GM21360 (cell line): ENCODE measurements around the gene MYO3B.
"Not testable (repeated sequence)": the region's sequence is repeated elsewhere in the genome, so short reads cannot be mapped to it uniquely, and the experiment has no call there.

Experiments used
- ATAC-seq: cut with Tn5 transposase; IDR thresholded peaks from one replicate; pipeline ENCODE4 v1.9.1; 2021; ENCODE audit warnings: mild to moderate bottlenecking, moderate library complexity; ENCODE audit not compliant: unreplicated experiment

The MYO3B gene

GRCh38 chr2:170208967-170209366 is 31.0 kb downstream of the MYO3B start:
- no peak for ATAC-seq

DNA sequence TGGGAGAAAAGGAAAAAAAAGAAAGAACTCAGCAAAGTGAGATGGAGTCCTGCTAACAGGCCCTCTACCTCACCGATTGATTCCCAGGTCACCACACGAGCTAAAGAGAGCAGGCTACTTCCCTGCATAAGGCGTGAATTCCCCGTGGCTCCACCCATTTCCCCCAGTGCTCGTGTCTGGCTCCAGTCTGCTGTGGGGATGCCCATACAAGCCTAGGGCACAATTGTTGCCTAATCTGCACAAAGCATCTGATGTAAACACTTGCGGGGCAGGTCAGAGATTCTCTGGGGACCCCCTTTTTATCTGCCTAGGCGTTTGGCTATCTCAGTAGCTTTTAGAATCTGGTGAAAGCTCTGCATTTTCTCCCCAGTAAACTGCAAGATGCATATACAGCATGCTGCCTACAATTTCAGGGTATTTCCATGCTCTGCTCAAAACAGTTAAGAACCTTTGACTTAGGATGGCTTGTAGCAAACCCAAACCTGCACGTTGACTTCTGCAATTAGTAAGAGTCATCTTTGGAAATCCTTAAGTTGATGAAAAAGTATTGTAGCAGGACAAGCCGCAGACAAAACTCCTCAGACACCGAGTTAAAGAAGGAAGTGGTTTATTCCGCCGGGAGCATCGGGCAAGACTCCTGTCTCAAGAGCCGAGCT is 34.8 kb downstream of the MYO3B start:
- no peak for ATAC-seq

DNA sequence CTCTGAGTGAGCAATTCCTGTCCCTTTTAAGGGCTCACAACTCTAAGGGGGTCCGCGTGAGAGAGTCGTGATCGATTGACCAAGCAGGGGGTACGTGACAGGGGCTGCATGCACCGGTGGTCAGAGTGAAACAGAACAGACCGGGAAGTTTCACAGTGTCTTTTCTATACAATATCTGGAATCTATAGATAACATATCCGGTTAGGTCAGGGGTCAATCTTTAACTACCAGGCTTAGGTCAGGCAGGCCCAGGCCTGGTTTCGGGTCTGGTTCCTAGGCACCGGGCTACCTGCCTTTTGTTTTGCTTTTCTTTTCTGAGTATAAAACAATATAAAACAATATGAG is 35.3 kb downstream of the MYO3B start:
- ATAC-seq: not testable (repeated sequence)

DNA sequence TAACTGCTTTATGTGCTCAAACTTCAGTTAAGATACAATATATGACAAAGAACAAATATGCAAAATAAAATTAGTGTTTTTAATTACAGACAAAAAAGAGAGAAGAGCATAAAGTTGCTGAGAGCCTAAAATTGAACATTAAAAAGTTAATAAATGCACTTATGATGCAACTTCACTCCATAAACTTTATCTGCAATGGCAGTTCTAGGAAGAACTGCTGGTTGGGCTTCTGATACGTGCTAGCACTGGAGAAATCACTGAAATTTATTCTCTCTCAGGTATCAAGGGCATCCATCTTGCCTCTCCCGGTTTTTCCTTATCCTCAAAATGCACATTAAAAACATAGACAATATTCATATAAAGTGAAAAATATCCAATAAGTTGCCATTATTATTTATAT is 35.7 kb downstream of the MYO3B start:
- ATAC-seq: no peak

- peak; percentile 61 for ATAC-seq
Observed at GRCh38 chr2:170214309-170214948, 36.5 kb downstream of the MYO3B start.

DNA sequence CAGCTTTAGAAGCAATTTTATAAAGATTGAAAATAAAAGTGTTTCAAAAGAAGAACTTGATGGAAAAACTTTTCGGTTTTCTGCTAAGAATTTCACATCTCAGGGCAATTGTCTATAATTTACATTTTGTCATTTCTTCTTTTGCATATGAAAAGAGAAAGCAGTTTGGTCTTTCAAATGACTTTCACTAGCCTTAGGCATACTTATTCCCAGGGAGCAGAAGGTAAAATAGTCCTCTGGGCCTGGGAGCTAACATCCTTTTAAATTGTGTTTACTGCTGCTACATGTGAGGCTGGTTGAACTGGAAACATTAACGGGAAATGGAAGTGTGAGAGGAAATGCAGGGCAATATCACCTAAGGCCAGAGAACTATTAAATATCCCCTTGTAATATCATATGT is 37.1 kb downstream of the MYO3B start:
- no peak for ATAC-seq

DNA sequence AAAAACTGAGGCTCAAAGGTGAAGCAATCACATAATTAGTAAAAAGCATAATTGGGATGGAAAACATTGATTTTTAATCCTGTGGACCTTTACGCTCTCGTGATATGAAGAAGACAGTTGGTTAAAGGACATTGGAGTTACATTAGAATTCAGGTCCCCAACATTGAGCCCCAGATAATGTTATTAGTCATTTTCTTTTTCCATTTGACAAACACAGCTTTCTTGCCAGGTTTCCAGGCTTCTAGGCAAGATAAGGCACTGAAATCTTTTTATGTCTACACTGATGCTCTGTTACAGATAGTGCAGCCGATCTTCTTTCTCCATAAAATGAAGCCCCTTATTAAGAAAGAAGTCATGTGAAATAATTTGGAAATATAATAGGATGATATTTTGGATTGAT is 38.5 kb downstream of the MYO3B start:
- no peak for ATAC-seq

DNA sequence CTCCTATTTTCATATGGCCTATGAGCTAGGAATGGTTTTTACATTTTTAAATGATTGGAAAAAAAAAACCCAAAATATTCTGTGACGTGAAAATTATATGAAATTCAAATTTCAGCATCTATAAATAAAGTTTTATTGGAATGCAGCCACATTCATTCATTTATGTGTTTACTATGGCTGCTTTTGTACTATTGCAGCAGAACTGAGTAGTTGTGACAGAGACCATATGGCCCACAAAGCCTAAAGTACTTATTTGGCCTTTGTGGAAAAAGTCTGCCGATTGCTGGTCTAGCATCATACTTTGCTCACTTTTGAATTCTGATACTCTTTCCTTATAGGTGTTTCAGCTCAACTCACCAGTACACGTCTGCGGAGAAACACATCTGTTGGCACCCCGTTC is 39.0 kb downstream of the MYO3B start:
- ATAC-seq: no peak

GRCh38 chr2:170217778-170218251 is 39.9 kb downstream of the MYO3B start:
- no peak for ATAC-seq

- ATAC-seq: no peak
Observed at GRCh38 chr2:170218456-170218855, 40.5 kb downstream of the MYO3B start.

DNA sequence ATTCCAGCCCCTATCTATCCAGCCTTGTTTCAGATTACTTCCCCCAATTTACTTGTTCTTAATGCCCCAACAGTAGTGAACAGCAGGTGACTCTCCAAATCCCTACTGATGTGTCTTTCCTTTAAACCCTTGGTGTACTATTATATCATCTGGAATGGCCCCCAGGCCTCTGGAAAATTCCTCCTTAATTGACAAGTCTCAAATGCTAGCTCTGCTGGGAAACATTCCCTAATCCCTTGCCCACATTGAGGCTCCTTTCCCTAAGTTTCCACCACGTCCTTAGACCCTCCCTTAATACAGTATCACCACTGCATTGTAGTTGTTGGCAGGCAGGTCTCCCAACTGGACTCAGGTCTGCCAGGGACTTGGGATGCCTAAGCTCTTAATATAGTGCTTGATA is 41.0 kb downstream of the MYO3B start:
- ATAC-seq: no peak

GRCh38 chr2:170221317-170222288 is 43.7 kb downstream of the MYO3B start:
- no peak for ATAC-seq

- ATAC-seq: no peak
Observed at GRCh38 chr2:170222298-170222697, 44.4 kb downstream of the MYO3B start.

GRCh38 chr2:170222842-170223241 is 44.9 kb downstream of the MYO3B start:
- no peak for ATAC-seq

DNA sequence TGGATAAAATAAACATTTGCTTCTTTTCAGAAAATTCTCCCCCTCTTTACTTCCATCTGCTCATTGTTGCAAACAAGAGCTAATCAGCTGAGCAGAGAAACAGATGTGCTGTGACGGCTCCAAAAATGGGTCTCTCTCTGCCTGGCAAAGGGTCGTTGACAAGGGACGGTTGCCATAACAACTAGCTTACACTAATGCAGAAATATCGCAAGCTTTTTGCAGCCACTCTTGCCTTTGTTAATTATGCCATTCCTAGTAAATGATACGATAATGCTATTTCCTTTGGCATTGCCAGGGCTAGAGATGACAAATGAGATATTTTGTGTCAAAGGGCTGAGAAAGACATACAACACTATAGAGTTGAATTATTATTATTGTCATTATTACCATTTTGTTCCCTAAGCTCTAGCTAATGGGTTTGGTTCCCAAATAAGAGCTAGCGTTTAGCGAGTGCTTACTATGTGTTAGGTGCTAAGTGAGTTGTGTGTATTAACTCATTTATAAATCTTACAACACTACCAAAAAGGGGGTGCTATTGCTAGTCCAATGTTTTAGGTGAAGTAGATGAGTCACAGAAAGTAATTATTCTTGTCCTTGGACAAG is 46.8 kb downstream of the MYO3B start:
- no peak for ATAC-seq

GRCh38 chr2:170226216-170226615 is 48.3 kb downstream of the MYO3B start:
- no peak for ATAC-seq

GRCh38 chr2:170227507-170227947 is 49.6 kb downstream of the MYO3B start:
- peak; percentile 68 for ATAC-seq

DNA sequence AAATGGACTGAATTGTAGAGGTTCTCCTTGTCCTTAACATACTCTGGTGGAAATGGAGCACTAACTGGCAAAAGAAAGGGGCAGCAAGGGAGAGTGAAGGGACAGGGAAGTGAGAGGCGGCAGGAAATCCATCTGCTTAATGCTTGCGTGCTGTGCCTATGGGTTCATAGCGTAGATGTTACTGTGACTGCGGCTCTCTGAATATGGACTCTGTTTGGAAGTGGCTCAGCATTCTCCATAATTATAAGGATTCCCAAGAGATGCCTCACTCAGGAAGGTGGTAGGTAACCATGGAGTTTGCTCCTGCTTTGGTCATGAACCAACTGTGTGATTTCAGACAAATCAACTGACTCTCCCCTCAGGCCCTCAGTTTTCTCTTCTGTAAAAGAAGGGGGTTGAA is 50.0 kb downstream of the MYO3B start:
- ATAC-seq: no peak

DNA sequence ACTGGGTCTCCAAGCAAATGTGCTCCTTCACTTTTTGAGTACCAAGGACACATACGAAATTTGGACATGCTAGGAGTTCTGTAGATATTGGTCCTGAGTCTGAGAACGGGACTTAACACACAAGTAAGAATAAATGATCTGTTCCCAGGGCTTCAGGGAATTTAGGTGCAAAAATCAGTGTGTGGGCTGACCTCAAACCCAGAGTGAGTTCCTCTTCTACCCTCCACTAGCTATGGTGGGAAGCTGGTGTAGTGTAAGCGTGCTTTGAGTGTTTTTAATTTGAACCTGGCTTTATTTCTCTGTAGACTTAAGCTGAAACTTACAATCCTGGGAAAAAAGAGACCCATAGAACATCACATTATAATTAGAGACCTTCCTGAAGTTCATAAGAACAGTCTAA is 50.5 kb downstream of the MYO3B start:
- no peak for ATAC-seq

DNA sequence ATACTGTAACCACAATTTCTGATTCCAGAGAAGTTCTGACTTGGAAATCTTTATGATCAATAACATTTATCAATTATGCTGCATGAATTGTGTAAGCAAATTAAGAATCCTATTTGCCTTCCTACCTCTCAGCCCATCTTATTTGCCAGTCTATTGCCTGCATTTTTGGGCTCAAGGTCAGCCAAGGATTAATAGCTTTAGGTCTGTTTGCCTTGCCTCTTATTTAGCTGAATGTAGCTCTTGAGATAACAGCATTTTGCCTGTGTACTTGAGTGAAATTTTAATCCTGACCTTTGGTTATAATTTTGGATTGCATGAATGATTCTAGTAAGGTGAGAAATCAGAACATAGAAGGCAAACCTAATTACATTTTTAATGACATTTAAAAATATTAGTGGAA is 51.2 kb downstream of the MYO3B start:
- ATAC-seq: no peak

GRCh38 chr2:170229744-170230143 is 51.8 kb downstream of the MYO3B start:
- no peak for ATAC-seq
